ENCODE measurements around the gene YWHAQ.
"Not testable (repeated sequence)": the region's sequence is repeated elsewhere in the genome, so short reads cannot be mapped to it uniquely, and the experiment has no call there.

Gene YWHAQ

GRCh38 chr2:9552219-9553178, 78.3 kb downstream of the YWHAQ start:
- no peak for DNase-seq (ENCODE audit: low read depth)

DNA sequence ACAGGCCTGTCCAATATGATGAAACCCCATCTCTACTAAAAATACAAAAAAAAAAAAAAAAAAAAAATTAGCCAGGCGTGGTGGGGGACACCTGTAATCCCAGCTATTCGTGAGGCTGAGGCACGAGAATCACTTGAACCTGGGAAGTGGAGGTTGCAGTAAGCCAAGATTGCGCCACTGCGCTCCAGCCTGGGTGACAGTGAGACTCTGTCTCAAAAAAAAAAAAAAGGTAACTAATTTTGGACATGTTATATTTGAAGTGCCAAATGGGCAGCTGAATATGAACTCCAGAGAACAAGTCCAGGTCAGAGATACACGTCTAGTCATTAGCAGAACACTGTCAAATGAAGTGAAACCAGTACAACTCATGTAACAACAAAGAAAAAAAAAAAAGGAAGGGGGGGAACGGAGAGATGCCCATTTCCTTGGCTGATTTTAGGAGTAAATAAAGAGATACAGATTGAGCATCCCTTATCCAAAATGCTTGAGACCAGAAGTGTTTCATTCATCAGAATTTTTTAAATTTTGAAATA, 79.9 kb downstream of the YWHAQ start:
- not testable (repeated sequence) for DNase-seq (ENCODE audit: low read depth)

GRCh38 chr2:9549420-9549819, 81.4 kb downstream of the YWHAQ start:
- DNase-seq (ENCODE audit: low read depth) = no peak

- no peak for DNase-seq (ENCODE audit: low read depth)
Measured at GRCh38 chr2:9548506-9548905, 82.3 kb downstream of the YWHAQ start.

- no peak for DNase-seq (ENCODE audit: low read depth)
Measured at GRCh38 chr2:9547262-9547991, 83.4 kb downstream of the YWHAQ start.

GRCh38 chr2:9545502-9545901, 85.3 kb downstream of the YWHAQ start:
- no peak for DNase-seq (ENCODE audit: low read depth)

DNA sequence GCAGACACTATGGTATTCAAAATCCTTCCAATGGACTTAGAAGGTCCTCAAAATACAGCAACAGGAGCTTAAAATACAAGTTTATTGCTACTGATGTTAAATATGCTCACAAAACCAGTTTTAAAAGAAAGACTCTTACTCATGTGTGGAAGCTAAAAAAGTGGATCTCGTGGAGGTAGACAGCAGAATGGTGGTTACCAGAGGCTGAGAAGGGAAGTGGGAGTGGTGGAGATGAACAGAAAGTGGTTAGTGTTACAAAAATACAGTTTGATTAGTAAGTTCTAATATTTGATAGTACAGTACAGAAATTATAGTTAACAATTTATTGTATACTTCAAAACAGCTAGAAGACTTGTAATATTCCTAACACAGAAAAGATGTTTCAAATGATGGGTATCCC, 87.2 kb downstream of the YWHAQ start:
- DNase-seq (ENCODE audit: low read depth) = no peak

- DNase-seq (ENCODE audit: low read depth) = no peak
Measured at GRCh38 chr2:9539531-9539930, 91.3 kb downstream of the YWHAQ start.

DNA sequence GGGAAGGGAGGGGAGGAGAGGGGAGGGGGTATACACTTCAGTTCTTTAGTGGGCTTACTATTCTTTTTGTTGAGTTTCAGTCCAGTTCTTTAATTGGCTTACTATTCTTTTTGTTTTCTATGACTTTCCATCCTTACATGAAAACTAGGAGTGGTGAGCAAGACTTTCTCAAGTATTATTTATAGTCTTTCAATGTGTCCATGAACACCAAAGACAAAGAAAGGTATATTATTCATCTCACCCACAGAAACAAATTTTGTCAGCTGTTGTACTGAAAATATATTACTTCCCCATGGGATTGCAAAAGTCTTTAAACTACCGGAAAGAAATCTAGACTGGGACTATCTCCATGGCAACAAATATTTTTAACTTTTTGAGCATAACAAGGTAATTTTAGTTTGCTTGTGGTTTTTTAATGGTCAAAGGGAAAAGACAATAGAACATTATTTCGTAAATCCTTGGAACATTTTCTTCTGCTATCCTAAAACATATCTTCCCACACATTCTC, 92.7 kb downstream of the YWHAQ start:
- no peak for DNase-seq (ENCODE audit: low read depth)

GRCh38 chr2:9536504-9536903, 94.3 kb downstream of the YWHAQ start:
- no peak for DNase-seq (ENCODE audit: low read depth)

- no peak for DNase-seq (ENCODE audit: low read depth)
Measured at GRCh38 chr2:9535177-9535576, 95.6 kb downstream of the YWHAQ start.

Measured in activated T-cell treated with anti-CD3 and anti-CD28 coated beads for 48 hours (primary cell).